CD1c-positive myeloid dendritic cell (primary cell): ENCODE measurements around the gene STON1.
"Not testable (repeated sequence)": the region's sequence is repeated elsewhere in the genome, so short reads cannot be mapped to it uniquely, and the experiment has no call there.

Source experiments
- DNase-seq: peaks from one replicate; pipeline ENCODE4 v3.0.0-alpha.2; 2016; ENCODE audit errors: extremely low spot score

STON1 gene, protein sequence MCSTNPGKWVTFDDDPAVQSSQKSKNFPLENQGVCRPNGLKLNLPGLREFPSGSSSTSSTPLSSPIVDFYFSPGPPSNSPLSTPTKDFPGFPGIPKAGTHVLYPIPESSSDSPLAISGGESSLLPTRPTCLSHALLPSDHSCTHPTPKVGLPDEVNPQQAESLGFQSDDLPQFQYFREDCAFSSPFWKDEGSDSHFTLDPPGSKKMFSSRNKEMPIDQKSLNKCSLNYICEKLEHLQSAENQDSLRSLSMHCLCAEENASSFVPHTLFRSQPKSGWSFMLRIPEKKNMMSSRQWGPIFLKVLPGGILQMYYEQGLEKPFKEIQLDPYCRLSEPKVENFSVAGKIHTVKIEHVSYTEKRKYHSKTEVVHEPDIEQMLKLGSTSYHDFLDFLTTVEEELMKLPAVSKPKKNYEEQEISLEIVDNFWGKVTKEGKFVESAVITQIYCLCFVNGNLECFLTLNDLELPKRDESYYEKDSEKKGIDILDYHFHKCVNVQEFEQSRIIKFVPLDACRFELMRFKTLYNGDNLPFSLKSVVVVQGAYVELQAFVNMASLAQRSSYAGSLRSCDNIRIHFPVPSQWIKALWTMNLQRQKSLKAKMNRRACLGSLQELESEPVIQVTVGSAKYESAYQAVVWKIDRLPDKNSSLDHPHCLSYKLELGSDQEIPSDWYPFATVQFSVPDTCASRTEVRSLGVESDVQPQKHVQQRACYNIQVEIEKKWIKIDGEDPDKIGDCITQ

DNA sequence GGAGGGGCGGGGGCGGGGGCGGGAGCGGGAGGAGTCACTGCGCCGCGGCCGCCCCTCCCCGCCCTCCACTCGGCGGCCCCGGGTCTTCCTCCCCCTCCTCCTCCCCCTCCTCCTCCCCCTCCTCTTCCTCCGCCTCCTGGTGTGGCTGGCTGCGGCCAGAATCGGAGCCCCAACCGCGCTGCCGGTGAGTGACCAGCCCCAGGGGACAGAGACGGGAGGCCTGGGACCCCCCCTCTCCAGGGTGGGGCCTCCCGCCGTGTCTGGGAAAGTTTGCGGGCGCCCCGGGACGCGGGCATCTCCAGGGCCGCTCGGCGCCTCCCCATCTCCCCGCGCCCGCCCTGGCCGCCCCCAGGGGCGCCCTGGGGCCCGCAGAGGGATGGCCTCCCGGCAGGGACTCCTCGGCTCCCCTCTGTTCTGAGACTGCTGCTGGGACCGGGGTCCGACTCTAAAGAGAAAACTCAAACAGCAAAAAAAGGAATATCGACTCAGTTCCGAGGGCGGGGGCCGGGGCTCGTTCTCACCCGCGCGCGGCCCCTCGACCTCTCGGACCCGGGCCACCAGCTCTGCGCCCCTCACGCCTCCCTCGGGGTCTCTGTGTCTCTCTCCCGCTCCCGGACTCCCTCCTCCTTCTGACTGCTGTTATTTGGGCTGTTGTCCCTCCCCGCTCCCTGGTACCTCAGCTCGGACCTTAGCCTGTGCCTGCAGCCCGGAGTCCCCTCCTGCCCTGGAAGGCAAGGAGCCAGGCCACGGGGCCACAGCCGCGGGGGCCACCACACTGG lies at the start of gene STON1:
TSS of gene STON1 (plus strand) at position 122 of the 779 bp plus-strand sequence. CDS start 50,480 bp downstream, outside the sequence.
- DNase-seq, result peak; percentile 2

DNA sequence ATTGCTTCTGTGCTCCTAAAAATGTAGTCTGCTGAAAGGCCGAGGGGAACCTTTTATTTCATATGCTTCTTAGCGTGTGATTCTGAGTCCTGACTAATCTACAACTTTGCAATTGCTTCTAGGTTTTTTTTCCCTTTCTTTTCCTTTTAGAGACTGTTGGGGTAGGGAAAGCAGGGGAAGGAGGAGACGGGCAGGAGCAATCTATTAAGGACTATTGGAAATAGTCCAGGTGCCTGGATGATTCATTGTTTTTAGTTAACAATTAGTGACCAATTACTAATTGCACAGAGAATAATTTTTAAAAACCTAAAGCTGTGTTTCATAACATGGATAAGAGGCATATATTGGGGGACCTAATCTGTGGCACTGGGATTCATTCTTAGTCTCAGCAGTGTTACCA lies 49.4 kb upstream of the STON1 start:
- no peak for DNase-seq

DNA sequence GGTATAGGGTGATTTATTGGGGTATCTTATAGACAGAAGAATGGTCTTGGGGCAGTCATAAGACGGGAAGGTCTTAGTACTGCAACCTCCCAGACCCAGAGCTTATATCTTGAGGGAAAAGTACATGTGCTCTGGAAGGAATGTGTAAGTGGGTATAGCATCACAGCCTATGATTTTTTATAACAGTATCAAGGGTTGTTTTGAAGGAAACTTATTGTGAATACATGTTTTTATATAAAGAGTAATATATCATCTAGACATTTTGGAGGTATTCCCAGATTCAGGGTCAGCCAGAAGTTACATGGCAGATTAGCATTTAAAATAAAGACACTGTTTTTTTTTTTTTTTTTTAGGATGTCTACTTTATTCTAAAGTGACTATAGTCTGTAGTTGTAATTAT lies 47.6 kb upstream of the STON1 start:
- DNase-seq, result no peak

DNA sequence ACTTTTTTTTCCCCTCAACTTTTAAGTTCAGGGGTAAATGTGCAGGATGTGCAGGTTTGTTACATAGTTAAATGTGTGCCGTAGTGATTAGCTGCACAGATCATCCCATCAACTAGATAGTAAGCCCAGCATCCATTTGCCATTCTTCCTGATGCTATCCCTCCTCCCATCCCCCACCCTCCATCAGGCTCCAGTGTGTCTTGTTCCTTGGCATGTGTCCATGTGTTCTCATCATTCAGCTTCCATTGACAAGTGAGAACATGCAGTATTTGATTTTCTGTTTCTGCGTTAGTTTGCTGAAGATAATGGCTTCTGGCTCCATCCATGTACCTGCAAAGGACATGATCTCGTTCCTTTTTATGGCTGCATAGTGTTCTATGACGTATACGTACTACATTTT lies 47.2 kb upstream of the STON1 start:
- no peak for DNase-seq

DNA sequence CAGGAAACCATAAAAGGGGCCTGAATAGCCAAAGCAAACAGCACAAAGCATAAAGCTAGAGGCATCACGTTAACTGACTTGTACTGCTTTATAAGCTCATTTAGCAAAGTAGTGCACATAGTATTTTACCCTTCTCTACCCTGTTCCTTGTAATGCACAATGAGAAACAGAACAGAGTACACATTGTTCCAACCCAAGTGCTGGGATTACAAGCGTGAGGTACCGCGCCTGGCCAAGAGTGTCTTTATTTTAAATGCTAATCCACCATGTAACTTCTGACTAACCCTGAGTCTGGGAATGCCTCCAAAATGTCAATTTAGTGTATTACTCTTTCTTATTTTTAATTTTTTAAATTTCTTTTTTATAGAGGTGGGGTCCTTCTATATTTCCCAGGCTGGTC lies 46.4 kb upstream of the STON1 start:
- DNase-seq, result no peak

DNA sequence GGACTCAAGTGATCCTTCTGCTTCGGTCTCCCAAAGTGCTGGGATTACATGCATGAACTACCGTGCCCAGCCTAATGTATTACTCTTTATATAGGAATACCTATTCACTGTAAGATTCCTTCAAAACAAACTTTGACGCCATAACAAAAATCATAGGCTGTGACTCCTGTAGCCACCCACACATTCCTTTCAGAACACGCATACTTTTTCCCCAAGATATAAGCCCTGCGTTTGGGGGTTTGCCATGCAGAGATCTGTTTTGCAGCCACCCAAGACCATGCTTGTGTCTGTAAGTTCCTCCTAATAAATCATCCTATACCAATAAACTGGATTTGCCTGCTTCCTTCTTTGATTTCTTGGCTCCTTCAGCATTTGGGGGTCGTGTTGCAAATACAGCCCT lies 46.0 kb upstream of the STON1 start:
- DNase-seq, result no peak

DNA sequence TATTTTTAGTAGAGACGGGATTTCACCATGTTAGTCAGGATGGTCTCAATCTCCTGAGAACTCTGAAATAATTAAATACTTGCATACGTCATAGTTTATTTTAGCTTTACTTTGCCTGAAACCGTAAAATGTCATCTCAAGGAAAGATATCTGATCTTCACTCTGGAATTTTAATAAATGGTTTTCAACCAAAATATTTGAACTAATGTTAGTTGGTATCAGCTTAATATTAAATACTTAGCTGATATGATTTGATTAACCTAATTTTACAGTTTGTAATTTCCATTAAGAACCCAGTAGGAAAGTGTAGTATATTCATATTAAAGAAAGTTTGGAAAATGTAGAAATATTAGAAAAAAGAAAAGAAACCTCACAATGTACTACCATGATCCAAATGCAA lies 41.4 kb upstream of the STON1 start:
- no peak for DNase-seq

DNA sequence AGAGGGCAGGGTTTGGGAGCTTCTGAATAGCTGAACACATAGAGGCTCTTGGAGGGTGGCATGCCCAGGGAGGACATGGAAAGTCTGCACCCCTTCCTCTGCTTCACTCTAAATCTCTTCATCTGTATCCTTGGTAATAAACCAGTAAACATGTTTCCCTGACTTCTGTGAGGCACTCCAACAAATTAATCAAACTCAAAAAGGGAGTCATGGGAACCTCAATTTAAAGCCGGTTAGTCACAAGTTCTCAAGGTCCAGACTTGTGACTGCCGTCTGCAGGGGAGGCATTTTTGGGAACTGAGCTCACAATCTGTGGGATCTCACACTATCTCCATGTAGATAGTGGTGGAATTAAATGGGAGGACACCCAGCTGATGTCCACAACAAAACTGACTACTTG lies 33.1 kb upstream of the STON1 start:
- no peak for DNase-seq

DNA sequence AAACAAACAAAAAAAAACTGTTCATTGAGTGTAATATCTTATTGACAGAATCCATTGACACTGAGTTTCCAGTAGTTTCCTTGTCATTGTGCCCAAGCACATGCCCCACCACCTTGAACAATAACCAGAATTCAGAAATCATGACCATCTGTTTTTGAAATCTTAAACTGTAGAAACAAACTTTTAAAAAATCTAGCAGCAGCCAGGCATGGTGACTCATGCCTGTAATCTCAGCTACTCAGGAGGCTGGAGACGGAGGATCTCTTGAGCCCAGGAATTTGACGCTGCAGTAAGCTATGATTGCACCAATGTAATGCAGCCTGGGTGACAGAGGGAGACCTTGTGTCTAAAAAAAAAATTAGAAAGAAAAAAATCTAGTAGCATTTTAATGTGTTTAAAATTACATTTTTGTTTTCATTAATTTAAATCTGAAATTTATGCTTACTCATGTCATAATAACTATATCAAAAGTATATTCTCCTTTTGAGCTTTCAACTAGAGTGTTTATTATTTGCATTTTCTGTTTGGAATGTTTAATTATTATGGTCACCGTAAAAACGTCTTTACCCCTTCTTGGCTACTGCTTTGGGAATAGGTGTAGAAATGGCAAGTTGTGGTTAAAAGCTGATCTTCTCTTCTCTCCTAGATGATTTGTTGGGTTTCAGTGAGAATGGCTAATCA lies 25.2 kb upstream of the STON1 start:
- DNase-seq, result no peak

DNA sequence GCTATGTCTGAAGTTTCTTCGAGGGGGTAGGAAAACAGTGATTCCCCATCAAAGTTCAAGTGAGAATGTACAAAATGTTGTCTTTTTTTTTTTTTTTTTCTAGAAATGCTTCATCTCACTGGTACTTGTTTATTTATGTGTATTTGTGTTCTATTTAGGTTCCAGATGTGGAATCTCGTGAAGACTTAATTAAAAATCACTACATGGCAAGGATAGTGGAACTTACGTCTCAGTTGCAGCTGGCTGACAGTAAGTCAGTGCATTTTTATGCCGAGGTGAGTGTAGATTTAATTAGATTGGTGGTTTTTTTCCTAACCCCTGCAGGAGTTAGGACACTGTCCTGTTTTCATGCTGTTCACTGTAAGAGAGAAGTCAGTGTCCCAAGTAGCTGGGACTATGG lies 22.8 kb upstream of the STON1 start:
- no peak for DNase-seq

DNA sequence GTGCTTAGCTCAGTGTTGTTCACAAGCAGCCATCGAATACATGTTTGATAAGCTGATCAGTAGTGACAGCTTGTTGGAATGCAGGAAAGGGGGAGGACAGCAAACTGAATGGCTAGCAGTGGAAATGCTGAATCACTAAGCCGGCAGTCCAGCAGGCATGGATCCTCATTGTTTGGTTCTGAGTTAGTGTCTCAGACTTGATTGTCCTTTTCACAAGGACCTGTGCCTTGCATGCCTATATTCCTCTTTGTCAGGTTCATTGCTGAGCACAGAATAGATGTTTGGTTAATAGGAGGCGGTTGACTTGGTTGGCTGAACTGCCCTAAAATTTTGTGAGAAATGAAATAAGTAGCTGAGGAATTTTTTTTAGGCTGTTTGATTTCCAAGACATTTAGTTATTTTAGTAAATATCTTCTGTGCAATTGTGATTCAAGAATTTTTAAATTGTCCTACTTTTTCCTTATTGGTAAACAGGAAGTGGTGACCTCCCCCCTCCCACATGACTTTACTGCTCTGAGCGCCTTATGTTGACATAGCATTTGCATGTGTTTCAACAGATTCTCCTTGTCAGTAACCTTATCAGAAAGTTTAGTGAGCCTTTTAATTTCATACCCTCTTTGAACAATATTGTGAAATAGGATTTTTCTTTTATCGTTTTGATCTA lies 21.4 kb upstream of the STON1 start:
- DNase-seq, result peak; percentile 62

DNA sequence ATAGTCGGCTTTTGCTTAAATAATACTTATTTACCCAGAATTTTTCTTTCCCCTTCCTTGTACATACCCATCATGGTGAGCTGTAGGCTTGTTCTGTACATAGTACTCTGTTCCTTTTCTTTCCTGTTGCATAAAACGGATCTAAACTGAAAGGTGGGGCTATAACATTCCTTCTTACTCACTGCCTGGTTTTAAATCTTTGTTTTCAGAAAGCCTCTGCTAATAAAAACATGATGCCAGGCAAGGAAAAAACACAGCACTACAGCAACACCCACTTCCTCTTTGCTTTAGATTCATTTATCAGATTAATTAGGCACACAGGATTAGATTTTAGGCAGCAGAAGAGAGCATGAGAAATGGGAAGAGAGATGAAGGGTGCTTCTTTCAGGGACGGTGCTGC lies 19.6 kb upstream of the STON1 start:
- no peak for DNase-seq

DNA sequence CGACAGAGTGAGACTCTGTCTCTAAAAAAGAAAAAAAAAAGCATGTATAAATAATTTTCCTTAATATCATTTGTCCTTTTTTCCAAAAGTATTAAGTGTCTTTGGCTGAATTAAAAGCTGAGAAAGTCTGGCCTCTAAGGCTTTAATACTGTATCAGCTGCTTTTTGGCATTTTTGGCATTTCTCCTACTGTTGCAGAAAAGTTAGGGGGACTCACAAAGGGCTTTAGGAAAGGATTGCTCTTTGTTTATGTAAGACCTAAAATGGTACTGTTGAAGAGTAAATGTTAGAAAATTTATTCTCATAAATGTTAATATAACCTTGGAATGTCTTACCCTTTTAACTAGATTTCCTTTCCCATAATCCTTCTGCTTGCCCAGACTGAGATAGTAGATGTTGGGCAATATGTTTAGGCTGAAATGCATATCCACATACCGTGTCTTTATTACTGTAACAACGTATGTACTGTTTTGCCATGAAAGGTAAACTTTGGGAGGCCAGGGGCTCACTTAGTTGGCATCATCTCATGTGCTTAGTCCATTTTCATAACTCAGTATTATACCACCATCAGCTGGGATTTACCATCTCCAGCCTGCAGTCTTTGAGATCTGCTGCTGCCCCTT lies 18.0 kb upstream of the STON1 start:
- no peak for DNase-seq

DNA sequence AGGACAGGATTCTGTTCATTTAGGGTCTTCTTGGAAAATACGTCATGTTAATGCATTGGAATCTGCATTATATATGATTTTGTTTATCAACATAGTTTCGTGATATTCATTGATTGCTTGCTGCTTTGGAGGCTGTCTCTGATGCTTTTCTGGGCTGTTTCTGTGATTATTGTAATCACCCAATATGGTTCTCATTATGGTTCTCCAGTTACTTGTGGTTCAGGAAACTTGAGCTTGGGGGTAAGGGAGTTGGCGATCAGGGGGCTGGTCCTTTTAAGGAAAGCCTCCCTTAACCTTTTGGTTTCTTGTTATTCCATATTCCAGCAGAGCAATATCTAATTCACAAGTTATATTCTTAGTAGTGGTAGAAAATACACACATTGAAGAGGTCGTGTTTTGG lies 17.4 kb upstream of the STON1 start:
- no peak for DNase-seq

DNA sequence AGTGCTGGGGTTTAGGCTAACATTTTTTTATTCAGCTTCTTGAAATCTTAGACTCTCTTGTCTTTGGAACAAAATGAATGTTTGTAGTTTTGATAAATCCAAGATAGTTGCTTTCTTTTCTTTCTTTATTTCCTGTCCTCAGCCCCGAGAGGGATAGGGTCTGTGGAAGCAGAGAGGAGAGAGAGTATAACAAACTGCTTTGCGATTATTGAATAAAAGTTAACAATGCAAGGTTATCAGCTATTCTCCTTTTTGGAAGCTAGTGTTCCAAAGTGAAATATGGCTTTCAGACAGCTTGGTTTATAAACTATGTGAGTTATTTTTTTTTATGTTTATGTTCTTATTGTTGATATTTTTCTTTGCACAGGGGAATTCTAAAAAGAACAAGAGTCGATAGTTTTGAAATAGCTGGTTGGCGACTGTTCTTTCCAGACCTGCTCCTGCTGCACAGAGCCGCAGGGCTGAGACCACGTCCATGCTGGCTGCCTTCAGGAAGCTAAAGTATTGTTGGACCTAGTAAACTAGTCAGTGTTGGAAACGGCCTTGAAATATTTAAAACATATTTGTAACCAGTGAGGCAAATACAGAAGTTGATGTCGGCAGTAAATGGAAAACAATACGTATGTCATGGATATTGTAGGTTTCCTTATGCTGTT lies 15.5 kb upstream of the STON1 start:
- DNase-seq, result no peak

DNA sequence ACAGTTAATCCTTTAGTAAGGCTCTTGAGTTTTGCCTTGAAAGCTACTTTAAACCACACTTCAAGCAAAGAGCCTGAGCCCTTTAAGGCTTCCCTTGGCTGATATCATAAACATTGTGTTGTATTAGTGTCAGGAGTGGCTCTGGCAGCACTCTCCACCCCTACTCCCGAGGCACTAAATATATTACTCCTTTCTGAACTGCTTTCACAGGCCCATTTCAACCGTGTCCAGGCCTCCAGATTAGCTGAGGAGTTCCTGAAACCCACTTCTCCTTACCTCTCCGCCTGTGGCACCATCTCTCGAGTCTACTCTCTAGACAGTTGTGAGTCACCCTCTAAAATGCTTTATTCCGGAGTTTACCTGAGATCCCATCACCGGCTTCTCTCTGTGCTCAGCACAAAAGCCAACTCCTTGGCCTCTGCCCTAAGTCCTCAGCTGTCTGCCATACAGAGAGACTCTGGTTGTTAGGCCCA lies 14.4 kb upstream of the STON1 start:
- DNase-seq, result no peak

DNA sequence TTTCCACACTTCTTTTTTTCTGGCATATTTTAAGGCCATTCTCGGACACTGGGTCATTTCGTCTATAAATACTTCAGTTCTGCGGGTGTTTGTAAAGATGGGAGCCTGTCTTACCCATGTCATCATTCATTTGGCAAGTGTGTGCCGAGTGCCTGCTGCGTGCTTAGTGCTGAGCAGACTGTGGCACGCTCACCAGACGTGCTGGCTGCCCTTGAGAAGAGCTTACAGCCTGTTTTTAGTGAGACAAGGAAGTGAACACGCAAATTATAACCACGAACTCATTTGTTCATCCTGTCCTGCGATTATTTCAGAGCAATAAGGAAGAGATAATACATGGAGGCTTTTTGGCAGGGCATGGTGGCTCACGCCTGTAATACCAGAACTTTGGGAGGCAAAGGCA lies 10.4 kb upstream of the STON1 start:
- no peak for DNase-seq

DNA sequence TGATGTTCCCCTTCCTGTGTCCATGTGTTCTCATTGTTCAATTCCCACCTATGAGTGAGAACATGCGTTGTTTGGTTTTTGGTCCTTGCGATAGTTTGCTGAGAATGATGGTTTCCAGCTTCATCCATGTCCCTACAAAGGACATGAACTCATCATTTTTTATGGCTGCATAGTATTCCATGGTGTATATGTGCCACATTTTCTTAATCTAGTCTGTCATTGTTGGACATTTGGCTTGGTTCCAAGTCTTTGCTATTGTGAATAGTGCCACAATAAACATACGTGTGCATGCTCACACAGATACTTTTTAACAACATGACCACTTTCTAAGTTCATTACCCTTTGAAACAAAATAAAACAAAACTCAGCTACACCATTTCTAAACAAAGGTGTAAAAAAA lies 5.2 kb upstream of the STON1 start:
- DNase-seq, result not testable (repeated sequence)

DNA sequence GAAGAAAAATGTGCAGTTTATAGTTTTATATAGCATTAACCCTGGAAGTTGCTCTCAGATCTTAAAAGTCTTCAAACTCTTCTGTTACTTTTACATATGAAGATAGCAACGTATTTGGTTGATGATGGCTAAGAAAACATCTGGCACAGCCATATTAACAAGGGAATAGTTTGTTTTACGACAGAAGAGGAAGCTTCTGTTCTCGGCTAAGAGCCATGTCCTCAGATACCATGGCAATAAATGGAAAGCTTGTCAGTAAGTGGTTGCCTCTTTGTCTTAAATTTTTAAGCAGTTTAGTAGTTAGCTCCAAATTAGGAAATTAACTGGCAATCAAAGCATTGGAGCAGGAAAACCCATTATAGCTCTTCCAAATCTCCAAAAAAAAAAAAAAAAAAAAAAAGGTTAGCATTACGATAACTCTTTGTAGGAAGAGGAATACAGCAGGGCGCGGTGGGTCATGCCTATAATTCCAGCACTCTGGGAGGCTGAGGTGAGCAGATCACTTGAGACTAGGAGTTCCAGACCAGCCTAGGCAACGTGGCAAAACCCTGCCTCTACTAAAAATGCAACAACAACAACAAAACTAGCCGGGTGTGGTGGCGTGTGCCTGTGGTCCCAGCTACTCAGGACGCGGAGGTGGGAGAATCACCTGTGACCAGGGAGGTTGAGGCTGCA lies 4.5 kb upstream of the STON1 start:
- DNase-seq, result no peak
